Vagina (tissue), 2 donors: ENCODE results near the gene GTF2H3. TPM values are rescaled to one million over a fixed set of nuclear protein-coding genes. Genes with fewer than 3 reads are reported as not detected.
"Not testable (repeated sequence)": the region's sequence is repeated elsewhere in the genome, so short reads cannot be mapped to it uniquely, and the experiment has no call there.

ENCODE experiments used
- DNase-seq, 2 donors: peaks; one replicate each; pipeline ENCODE4 v3.0.0-alpha.2; 2017; ENCODE audit errors: extremely low spot score in 2 of 2
- H3K27ac ChIP-seq: fragments of 200-600 bp; sonication (generic); one replicate; pipeline ENCODE4 v1.5.1; 2019
- H3K27me3 ChIP-seq: fragments of 200-600 bp; sonication (generic); one replicate; pipeline ENCODE4 v1.5.1; 2019
- H3K36me3 ChIP-seq, 2 donors: fragments of 200-600 bp; sonication (generic); one replicate each; pipeline ENCODE4 v1.5.1; 2017 to 2019
- H3K4me1 ChIP-seq: fragments of 200-600 bp; sonication (generic); one replicate; pipeline ENCODE4 v1.5.1; 2019
- H3K4me3 ChIP-seq, 2 donors: fragments of 200-600 bp; sonication (generic); 1 replicate in 1 of 2; 2 replicates in 1 of 2; pipeline ENCODE4 v1.5.1; 2016 to 2019
- H3K9me3 ChIP-seq: fragments of 200-600 bp; sonication (generic); one replicate; pipeline ENCODE4 v1.5.1; 2019
- CTCF ChIP-seq, 3 experiments: fragments of 450-650 bp in 2 of 3; fragments of 200-600 bp in 1 of 3; sonication (generic) in 1 of 3; IDR thresholded peaks; one replicate each; pipeline ENCODE4 v1.5.1; 2017 to 2019; ENCODE audit warnings: antibody characterized with exemption in 3 of 3, mild to moderate bottlenecking in 2 of 3, moderate library complexity in 2 of 3
- POLR2A ChIP-seq, 2 donors: fragments of 450-650 bp; IDR thresholded peaks; one replicate each; pipeline ENCODE4 v1.6.1; 2017; ENCODE audit warnings: antibody characterized with exemption in 2 of 2, mild to moderate bottlenecking in 2 of 2, moderate library complexity in 2 of 2
- POLR2AphosphoS5 ChIP-seq, 2 donors: sonication (generic); formaldehyde crosslinking; IDR thresholded peaks; one replicate each; pipeline ENCODE4 v1.9.0; 2017; ENCODE audit warnings: antibody characterized with exemption in 2 of 2, mild to moderate bottlenecking in 2 of 2, low read depth in 1 of 2; ENCODE audit not compliant: insufficient read depth in 1 of 2
- intact Hi-C: fragments of 100-400 bp; cut with DNase I; formaldehyde crosslinking; loops from one replicate; pipeline ENCODE4 v1.15.1; 2023
- total RNA-seq: library from RNA; depleted of rRNA; stranded (reverse); fragments of >200 nt; gene quantifications from one replicate; pipeline ENCODE4 v1.2.3, GENCODE V29; 2016

Gene GTF2H3
- total RNA-seq, 1 donor from 2014 or later = 21.1 TPM

- Histone ChIP-seq H3K4me1 (peaks cover 29% of the 10 kb centered on the region), H3K4me3 (peak overlapping the region; percentile 72 to 91), H3K27me3 (no peaks in the 10 kb centered on the region), H3K36me3 (peaks cover 0 to 44% of the 10 kb centered on the region in 2 donors), H3K27ac (peak overlapping the region; percentile 73), H3K9me3 (no peaks in the 10 kb centered on the region)
- intact Hi-C loops = loop anchor here (10.0 kb wide), 1 partner anchor 338 kb away; no protein-coding TSS in a partner anchor
- no peak for DNase-seq
- TF ChIP-seq POLR2A (IDR thresholded peaks at IDR 0.05) (no peak), CTCF (IDR thresholded peaks at IDR 0.05) (no peak), POLR2AphosphoS5 (IDR thresholded peaks at IDR 0.05; ENCODE audit: insufficient read depth in 1 of 2, low read depth in 1 of 2) (no peak)
These were observed 30.9 kb upstream of the GTF2H3 start for GRCh38 chr12:123602651-123603195.

GRCh38 chr12:123603495-123603894, 30.1 kb upstream of the GTF2H3 start:
- intact Hi-C loops = loop anchor here (10.0 kb wide), 1 partner anchor 339 kb away; no protein-coding TSS in a partner anchor
- H3K9me3 ChIP-seq, DNase-seq, H3K27ac ChIP-seq, H3K27me3 ChIP-seq, H3K4me3 ChIP-seq: not testable (repeated sequence)
- peaks cover 29% of the 10 kb centered on the region for H3K4me1 ChIP-seq
- H3K36me3 ChIP-seq = peaks cover 0 to 44% of the 10 kb centered on the region in 2 donors

- no peaks in the 10 kb centered on the region for H3K9me3 ChIP-seq
- peaks cover 17% of the 10 kb centered on the region for H3K4me1 ChIP-seq
- peaks cover 0 to 85% of the 10 kb centered on the region in 2 donors for H3K36me3 ChIP-seq
- no peak for TF ChIP-seq POLR2AphosphoS5 (IDR thresholded peaks at IDR 0.05; ENCODE audit: insufficient read depth in 1 of 2, low read depth in 1 of 2)
- no peak for TF ChIP-seq CTCF (IDR thresholded peaks at IDR 0.05)
- TF ChIP-seq POLR2A (IDR thresholded peaks at IDR 0.05) = no peak
- intact Hi-C loops = loop anchor here (10.0 kb wide), 1 partner anchor 343 kb away; no protein-coding TSS in a partner anchor
- H3K4me3 ChIP-seq = no peak overlapping the region
- H3K27ac ChIP-seq = no peak overlapping the region
- no peak for DNase-seq
- no peaks in the 10 kb centered on the region for H3K27me3 ChIP-seq
These were observed 25.9 kb upstream of the GTF2H3 start for GRCh38 chr12:123607756-123608155.

GRCh38 chr12:123608182-123608581, 25.4 kb upstream of the GTF2H3 start:
- Histone ChIP-seq H3K9me3 (no peaks in the 10 kb centered on the region), H3K27me3 (no peaks in the 10 kb centered on the region), H3K4me3 (no peak overlapping the region), H3K27ac (no peak overlapping the region), H3K4me1 (peaks cover 13% of the 10 kb centered on the region), H3K36me3 (peaks cover 0 to 89% of the 10 kb centered on the region in 2 donors)
- no peak for DNase-seq
- TF ChIP-seq POLR2AphosphoS5 (IDR thresholded peaks at IDR 0.05; ENCODE audit: insufficient read depth in 1 of 2, low read depth in 1 of 2) (no peak), POLR2A (IDR thresholded peaks at IDR 0.05) (no peak), CTCF (IDR thresholded peaks at IDR 0.05) (no peak)
- intact Hi-C loops = loop anchor here (10.0 kb wide), 1 partner anchor 343 kb away; no protein-coding TSS in a partner anchor

- intact Hi-C loops = no loop called here
These were observed 19.5 kb upstream of the GTF2H3 start for GRCh38 chr12:123614110-123614509.

More at GRCh38 chr12:123614110-123614509, 19.5 kb upstream of the GTF2H3 start:
- no peak for DNase-seq
- Histone ChIP-seq H3K4me3 (no peak overlapping the region), H3K27ac (no peak overlapping the region), H3K36me3 (peaks cover 0 to 79% of the 10 kb centered on the region in 2 donors), H3K27me3 (no peaks in the 10 kb centered on the region), H3K9me3 (no peaks in the 10 kb centered on the region), H3K4me1 (no peaks in the 10 kb centered on the region)
- no peak for TF ChIP-seq POLR2A (IDR thresholded peaks at IDR 0.05)
- no peak for TF ChIP-seq CTCF (IDR thresholded peaks at IDR 0.05)
- no peak for TF ChIP-seq POLR2AphosphoS5 (IDR thresholded peaks at IDR 0.05; ENCODE audit: insufficient read depth in 1 of 2, low read depth in 1 of 2)
